GM21367 (cell line): ENCODE results near the gene BTBD17.

Source experiments
- ATAC-seq: cut with Tn5 transposase; IDR thresholded peaks from one replicate; pipeline ENCODE4 v1.9.1; 2021; ENCODE audit not compliant: unreplicated experiment

Gene BTBD17

DNA sequence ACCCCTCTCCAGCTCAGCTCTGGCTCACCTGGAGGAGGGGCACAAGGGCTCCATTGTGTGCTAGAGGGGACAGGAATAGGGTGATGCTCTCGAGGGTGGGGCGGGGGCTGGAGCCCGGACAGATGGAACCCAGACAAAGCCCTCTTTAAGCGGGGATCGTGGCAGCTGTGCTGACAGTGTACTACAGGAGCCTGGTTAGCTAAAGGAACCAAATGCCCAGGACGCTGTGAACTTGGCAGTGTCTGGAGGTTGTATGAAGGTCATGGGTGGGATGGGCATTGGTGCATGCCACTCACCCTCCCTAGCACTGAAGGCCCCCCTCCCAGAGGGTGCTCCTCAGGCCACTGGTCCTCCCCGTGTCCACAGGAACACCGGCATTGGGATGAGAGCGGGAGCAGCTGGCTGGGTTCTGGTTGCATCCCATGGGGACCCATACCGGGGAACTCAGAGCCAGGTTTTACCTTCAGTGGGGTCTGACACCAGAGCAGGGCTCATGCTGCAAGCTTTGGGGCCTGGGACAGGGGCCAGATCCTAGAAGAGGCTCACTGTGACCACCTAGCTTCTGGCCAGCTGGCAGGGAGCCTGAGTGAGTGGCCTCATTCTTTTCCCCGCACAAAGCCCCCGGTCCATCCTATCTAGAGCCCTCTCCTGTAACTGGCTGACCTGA, 23.7 kb downstream of the BTBD17 start:
- ATAC-seq = no peak

DNA sequence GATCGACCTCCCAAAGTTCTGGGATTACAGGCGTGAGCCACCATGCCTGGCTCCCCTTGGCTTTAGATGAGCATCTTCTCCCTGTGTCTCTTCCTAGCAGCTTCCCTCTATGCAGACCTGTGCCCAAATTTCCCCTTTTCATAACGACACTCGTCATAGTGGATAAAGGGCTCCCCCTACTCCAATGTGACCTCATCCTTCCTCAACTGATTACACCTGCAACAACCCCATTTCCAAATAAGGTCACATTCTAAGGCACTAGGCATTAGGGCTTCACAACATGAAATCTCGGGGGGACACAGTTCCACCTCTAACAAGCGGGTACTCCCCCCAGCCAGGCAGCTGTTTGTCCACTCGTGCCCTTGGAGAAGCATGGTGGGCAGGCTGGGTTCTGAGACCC, 25.4 kb downstream of the BTBD17 start:
- ATAC-seq = no peak

GRCh38 chr17:74335529-74336062, 26.1 kb downstream of the BTBD17 start:
- no peak for ATAC-seq

GRCh38 chr17:74334393-74335039, 27.2 kb downstream of the BTBD17 start:
- no peak for ATAC-seq

GRCh38 chr17:74332763-74333283, 28.8 kb downstream of the BTBD17 start:
- no peak for ATAC-seq

- ATAC-seq = no peak
Measured at GRCh38 chr17:74332017-74332650, 29.5 kb downstream of the BTBD17 start.

GRCh38 chr17:74330446-74330845, 31.2 kb downstream of the BTBD17 start:
- no peak for ATAC-seq

GRCh38 chr17:74329378-74329777, 32.3 kb downstream of the BTBD17 start:
- ATAC-seq = no peak

- ATAC-seq = no peak
Measured at GRCh38 chr17:74328487-74328886, 33.2 kb downstream of the BTBD17 start.

DNA sequence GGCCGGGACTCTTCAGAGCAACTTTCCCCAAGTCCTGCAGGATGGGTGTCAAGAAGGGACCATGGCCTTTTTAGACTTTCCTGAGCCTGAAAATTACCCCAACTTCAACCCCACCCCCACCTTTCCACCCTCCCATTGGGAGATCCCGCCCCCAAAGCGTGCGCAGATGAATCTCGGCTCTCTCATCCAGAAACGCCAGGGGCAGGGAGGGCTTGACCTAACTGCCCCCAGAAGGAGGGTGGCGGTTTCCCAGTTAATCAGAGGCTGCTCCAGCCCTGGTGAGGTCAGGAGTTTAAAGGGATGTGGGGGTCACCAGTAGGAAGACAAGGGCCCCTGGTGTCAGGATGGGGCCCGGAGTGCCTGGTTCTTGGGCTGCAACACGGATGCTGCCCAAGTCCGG, 35.2 kb downstream of the BTBD17 start:
- no peak for ATAC-seq

DNA sequence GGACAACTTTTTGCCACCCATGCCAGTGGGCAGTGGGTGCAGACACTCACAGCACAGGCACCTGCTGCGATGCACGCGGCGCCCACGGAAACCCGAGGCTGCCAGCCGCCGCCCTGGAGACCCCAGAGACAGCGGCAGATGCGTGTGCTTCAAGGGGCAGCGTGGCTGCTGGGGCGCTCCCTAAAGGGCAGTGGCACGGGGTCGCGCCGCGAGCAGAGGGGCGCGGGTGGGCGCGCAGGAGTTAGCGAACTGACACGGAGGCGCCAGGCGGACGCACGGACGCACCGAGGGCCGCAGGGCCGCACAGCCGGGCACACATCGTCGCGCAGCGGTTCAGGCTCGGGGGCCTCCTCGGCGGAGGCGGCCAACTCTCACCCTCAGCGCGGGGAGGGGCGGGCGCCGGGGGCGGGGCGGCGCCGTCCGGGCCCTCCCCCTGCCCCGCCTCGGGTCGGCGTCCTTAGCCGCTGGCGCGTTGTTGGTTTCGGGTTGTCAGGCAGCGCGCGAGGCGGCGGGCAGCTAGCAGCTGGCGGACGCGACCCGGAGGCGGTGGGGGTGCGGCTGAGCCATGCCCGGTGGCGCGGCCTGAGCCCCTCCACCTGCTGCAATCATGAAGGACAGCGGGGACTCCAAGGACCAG, 35.8 kb downstream of the BTBD17 start, which contains the start of gene KIF19:
Gene KIF19 (plus strand): TSS at position 484 of the 637 bp plus-strand sequence. CDS start 124 bp downstream, at position 608.
- ATAC-seq = no peak

DNA sequence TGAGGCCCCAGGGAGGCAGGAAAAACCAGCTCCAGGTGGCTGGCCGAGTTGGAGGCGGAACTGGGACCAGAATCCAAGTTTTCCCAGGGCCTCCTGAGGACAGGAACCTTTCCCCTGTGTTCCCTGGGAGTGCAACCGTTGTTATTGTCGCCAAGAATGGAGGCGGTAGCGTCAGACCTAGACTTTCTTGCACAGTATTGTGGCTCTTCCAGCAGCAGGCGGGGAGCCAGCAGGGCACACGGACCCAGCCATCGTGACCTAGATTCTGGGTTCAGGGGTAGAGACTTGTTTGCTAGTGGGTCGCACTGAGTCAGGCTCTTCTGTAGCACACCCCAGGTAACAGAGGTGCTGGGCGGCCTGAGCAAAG, 36.3 kb downstream of the BTBD17 start:
- ATAC-seq = no peak

- no peak for ATAC-seq
Measured at GRCh38 chr17:74324521-74324920, 37.1 kb downstream of the BTBD17 start.

GRCh38 chr17:74318391-74318790, 43.3 kb downstream of the BTBD17 start:
- no peak for ATAC-seq

GRCh38 chr17:74317071-74317470, 44.6 kb downstream of the BTBD17 start:
- ATAC-seq = no peak

DNA sequence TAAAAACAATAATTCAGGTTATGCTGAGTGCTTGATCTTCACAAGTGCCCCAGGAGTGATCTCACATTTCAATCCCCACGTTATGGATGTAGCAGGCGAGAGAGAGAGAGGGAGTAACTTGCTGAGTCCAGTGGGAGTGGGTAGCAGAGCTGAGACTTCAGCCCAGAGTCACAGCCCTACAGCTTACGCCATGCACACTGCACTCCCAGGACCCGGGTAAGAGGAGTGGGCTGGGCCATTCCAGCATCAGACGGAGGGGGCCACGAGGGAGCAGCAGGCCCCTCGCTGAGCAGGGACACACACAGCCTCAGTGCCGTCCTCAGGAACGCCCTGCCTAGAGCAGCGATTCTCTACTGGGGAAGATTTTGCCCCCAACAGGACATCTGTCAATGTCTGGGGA, 45.4 kb downstream of the BTBD17 start:
- ATAC-seq = no peak

DNA sequence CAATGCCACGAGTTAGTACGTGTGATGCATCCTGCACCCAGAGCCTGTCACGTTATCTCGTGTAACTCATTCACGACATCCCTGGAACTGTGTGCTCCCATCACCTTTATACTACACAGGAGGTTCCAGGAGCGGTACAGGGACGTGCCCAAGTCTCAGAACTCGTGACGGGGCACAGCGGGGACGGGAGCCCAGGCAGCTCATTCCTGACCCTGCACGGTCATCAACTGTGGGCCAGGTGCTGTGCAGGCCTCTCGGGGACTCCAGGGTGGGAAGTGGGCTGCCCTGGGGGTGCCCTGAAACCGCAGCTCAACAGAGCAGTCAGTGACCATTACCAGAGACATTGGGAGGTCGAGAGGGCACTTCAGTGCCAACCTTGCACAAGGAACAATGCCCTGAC, 46.8 kb downstream of the BTBD17 start:
- no peak for ATAC-seq

DNA sequence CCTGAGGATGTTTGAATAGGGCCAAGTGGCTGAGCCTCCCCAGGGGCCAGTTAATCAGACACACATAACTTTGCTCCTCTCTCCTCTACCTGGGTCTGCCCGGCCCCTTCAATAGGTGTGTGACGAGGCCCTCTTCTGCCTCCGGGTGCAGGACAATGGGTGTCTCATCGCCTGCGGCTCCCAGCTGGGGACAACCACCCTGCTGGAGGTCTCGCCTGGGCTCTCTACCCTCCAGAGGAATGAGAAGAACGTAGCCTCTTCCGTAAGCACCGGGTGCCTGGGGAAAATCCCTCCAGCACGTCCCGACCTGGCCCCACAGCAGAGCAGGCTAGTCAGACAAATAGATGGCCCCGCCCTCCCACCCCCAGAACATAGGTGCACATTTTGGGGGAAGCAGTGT, 51.8 kb downstream of the BTBD17 start:
- ATAC-seq = no peak

DNA sequence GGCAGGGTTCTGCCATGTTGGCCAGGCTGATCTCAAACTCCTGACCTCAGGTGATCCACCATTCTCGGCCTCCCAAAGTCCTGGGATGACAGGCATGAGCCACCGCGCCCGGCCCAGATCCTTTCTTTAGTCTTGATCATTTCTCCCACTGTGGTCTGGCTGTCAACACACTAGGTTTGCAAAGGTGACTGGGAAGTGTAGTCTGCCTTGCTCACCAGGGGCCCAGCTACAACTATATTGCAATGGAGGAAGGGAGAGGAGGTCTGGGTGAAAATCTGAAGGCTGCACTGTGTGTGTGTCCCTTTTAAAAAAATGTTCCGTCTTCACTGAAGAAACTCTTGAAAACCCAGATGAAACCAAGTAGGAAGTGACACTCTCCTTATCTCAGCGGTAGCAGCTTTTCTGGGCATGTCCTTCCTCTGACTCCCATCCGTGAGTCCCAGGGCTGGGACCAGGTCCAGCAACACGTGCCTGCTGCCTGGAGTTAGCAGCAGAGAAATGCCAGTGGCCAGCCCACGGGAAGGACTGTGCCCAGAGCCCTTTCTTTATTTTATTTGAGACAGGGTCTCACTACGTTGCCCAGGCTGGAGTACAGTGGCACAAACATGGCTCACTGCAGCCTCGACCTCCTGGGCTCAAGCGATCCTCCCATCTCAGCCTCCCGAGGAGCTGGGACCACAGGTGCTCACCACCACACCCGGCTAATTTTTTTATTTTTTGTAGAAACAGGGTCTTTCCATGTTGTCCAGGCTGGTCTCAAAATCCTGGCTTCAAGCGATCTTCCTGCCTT, 53.5 kb downstream of the BTBD17 start:
- no peak for ATAC-seq
